K562 (cell line): Measurements from ENCODE around the gene CDC42BPB.

Experiments used
- JUN ChIP-seq, 2 experiments: sonication (generic) in 1 of 2; formaldehyde crosslinking in 1 of 2; IDR thresholded peaks; 2 replicates each; pipeline versions ENCODE4 v1.6.1 to v1.8.0; 2012 to 2022; ENCODE audit warnings: borderline replicate concordance in 2 of 2, mild to moderate bottlenecking in 2 of 2, improper control_type of control experiment in 1 of 2, low read depth in 1 of 2, low read length in 1 of 2, missing genetic modification reagents in 1 of 2
- SMAD1 ChIP-seq: fragments of 150-350 bp; IDR thresholded peaks from 2 replicates; pipeline ENCODE4 v1.6.1; 2014; ENCODE audit warnings: low read length, low read depth; ENCODE audit not compliant: partially characterized antibody
- SRF ChIP-seq, 2 experiments: fragments of 250-450, 450-650 bp in 1 of 2; sonication (Bioruptor Pico) in 1 of 2; sonication (generic) in 1 of 2; formaldehyde crosslinking; IDR thresholded peaks; 2 replicates each; pipeline versions ENCODE4 v1.5.0 to v1.5.1; 2020 to 2022; ENCODE audit warnings: mild to moderate bottlenecking in 1 of 2, missing genetic modification reagents in 1 of 2

DNA sequence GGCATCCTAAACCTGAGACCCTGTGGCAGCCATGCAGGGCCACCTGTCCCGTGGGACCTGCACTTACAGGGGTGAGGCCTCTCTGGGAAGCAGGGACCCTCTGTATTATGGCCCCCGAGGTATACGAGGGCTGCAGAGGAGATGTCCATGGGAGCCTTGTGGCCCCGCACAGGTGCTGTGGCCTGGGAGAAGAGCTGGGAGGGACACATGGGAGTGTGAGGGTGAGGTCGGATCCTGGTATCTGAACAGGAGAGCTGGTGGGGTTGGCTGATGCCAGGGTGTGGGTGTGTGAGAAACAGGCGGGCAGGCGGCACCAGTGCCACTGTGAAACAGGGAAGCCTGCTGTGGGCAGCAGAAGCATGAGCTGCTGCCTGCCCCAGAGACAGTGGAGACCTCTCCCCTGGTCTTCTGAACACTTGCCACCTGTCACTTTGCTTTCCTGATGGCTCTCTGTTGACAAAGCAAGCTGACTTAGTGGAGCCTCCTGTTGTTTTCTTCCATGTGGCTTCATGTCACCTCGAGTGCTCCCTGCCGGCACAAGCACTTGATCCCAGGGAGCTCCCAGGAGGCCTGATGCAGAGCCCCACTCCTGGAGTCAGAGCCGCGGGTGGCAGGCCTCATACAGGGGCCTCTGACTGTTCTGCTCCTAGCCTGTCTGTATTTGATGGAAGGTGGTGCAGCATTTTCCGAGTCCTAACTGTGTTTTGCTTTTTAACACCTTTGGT lies 154.7 kb downstream of the CDC42BPB start:
- no peak for TF ChIP-seq SMAD1
- no peak for TF ChIP-seq JUN (IDR thresholded peaks at IDR 0.05; ENCODE audit: borderline replicate concordance, low read depth, low read length)
- no peak for TF ChIP-seq JUN (CRISPR knock-in tag; IDR thresholded peaks at IDR 0.05; ENCODE audit: borderline replicate concordance)
- no peak for TF ChIP-seq SRF (CRISPR knock-in tag; IDR thresholded peaks at IDR 0.05)
